Parathyroid adenoma (tissue), 2 donors: ENCODE data around the gene SYNM.

Experiments used
- H2AFZ ChIP-seq: fragments of 300-600 bp; sonication (generic); one replicate; pipeline ENCODE4 v1.7.0; 2017; ENCODE audit warnings: antibody characterized with exemption, mild to moderate bottlenecking
- H3K27ac ChIP-seq: fragments of 300-600 bp; sonication (generic); one replicate; pipeline ENCODE4 v1.7.0; 2017
- H3K27me3 ChIP-seq: fragments of 300-600 bp; sonication (generic); one replicate; pipeline ENCODE4 v1.7.0; 2017; ENCODE audit warnings: low read length; ENCODE audit not compliant: control insufficient read depth, insufficient read depth
- H3K36me3 ChIP-seq: fragments of 300-600 bp; sonication (generic); one replicate; pipeline ENCODE4 v1.7.0; 2017; ENCODE audit warnings: low read length; ENCODE audit not compliant: control insufficient read depth, insufficient read depth
- H3K4me1 ChIP-seq: fragments of 300-600 bp; sonication (generic); one replicate; pipeline ENCODE4 v1.7.0; 2017; ENCODE audit warnings: control low read depth
- H3K4me2 ChIP-seq: fragments of 300-600 bp; sonication (generic); one replicate; pipeline ENCODE4 v1.7.0; 2017; ENCODE audit warnings: low read length
- H3K4me3 ChIP-seq: fragments of 300-600 bp; sonication (generic); one replicate; pipeline ENCODE4 v1.7.0; 2017; ENCODE audit warnings: low read depth, low read length
- H3K79me2 ChIP-seq: fragments of 300-600 bp; sonication (generic); one replicate; pipeline ENCODE4 v1.7.0; 2017; ENCODE audit warnings: control low read depth
- H3K9ac ChIP-seq: fragments of 300-600 bp; sonication (generic); one replicate; pipeline ENCODE4 v1.7.0; 2017; ENCODE audit warnings: mild to moderate bottlenecking
- H3K9me3 ChIP-seq: fragments of 300-600 bp; sonication (generic); one replicate; pipeline ENCODE4 v1.7.0; 2017; ENCODE audit warnings: low read length; ENCODE audit not compliant: control insufficient read depth
- CTCF ChIP-seq: fragments of 300-600 bp; sonication (generic); IDR thresholded peaks from one replicate; pipeline ENCODE4 v1.7.0; 2017; ENCODE audit warnings: antibody characterized with exemption, mild to moderate bottlenecking
- donor health status: primary hyperparathyroidism.

The SYNM gene

GRCh38 chr15:99154271-99154670 is 49.4 kb downstream of the SYNM start:
- no peak overlapping the region for H2AFZ ChIP-seq
- no peak overlapping the region for H3K27ac ChIP-seq

GRCh38 chr15:99155961-99156443 is 51.1 kb downstream of the SYNM start:
- no peak overlapping the region for H3K27ac ChIP-seq
- no peaks in the 10 kb centered on the region for H3K79me2 ChIP-seq
- H2AFZ ChIP-seq = peak overlapping the region; percentile 13
- H3K36me3 ChIP-seq = no peaks in the 10 kb centered on the region
- peaks cover 21% of the 10 kb centered on the region for H3K4me1 ChIP-seq
- TF ChIP-seq CTCF = no peak
- no peaks in the 10 kb centered on the region for H3K27me3 ChIP-seq
- no peaks in the 10 kb centered on the region for H3K9me3 ChIP-seq
- H3K4me3 ChIP-seq = no peak overlapping the region
- no peak overlapping the region for H3K4me2 ChIP-seq
- no peak overlapping the region for H3K9ac ChIP-seq

More at GRCh38 chr15:99154271-99154670, 49.4 kb downstream of the SYNM start:
- Histone ChIP-seq H3K4me2 (no peak overlapping the region), H3K36me3 (no peaks in the 10 kb centered on the region), H3K27me3 (no peaks in the 10 kb centered on the region), H3K9me3 (no peaks in the 10 kb centered on the region), H3K79me2 (no peaks in the 10 kb centered on the region), H3K4me3 (no peak overlapping the region), H3K4me1 (peaks cover 18% of the 10 kb centered on the region), H3K9ac (no peak overlapping the region)
- no peak for TF ChIP-seq CTCF

- Histone ChIP-seq H3K4me2 (peak overlapping the region; percentile 36), H3K4me1 (peaks cover 21% of the 10 kb centered on the region), H3K27ac (peak overlapping the region; percentile 92), H3K27me3 (no peaks in the 10 kb centered on the region), H3K9ac (no peak overlapping the region), H3K36me3 (no peaks in the 10 kb centered on the region), H2AFZ (peak overlapping the region; percentile 27), H3K4me3 (no peak overlapping the region), H3K9me3 (no peaks in the 10 kb centered on the region), H3K79me2 (no peaks in the 10 kb centered on the region)
- no peak for TF ChIP-seq CTCF
Observed at GRCh38 chr15:99157456-99157855, 52.6 kb downstream of the SYNM start.

GRCh38 chr15:99158626-99159412 is 53.9 kb downstream of the SYNM start:
- H3K4me3 ChIP-seq = no peak overlapping the region
- H3K4me2 ChIP-seq = peak overlapping the region; percentile 42
- H3K9ac ChIP-seq = no peak overlapping the region
- H3K27me3 ChIP-seq = no peaks in the 10 kb centered on the region
- no peaks in the 10 kb centered on the region for H3K36me3 ChIP-seq
- no peaks in the 10 kb centered on the region for H3K79me2 ChIP-seq
- no peaks in the 10 kb centered on the region for H3K9me3 ChIP-seq
- peak overlapping the region; percentile 27 for H2AFZ ChIP-seq
- H3K27ac ChIP-seq = peak overlapping the region; percentile 92
- TF ChIP-seq CTCF = no peak
- peaks cover 21% of the 10 kb centered on the region for H3K4me1 ChIP-seq
